Stimulated activated CD4-positive, alpha-beta T cell treated with anti-CD3 and anti-CD28 coated beads, Interleukin-2, amount 100 ng/mL, for 4 hours (primary cell): Measurements from ENCODE around the gene PLCG2.

Source experiments
- DNase-seq: peaks from one replicate; pipeline ENCODE4 v3.0.0-alpha.2; 2020; ENCODE audit warnings: low read depth

The PLCG2 gene

DNA sequence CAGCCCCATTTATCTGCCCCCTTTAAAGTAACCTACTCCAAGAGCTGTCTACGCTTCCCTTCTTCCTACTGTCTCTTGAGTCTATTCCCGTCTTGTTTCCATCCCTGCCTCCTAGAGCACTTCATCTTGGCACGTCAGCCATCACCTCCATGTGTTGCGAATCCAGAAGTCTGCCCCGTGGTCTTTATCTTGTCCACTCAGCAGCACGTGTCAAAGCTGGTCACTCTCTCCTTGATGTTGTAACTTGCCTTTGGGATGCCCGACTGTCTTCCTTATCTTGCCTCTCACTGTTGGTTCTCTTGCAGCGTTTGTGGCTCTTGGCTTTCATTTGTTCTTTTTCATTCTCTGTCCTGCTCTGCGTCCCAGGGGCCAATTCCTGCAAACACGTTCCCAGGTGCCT lies 99.4 kb downstream of the PLCG2 start:
- DNase-seq, result no peak

DNA sequence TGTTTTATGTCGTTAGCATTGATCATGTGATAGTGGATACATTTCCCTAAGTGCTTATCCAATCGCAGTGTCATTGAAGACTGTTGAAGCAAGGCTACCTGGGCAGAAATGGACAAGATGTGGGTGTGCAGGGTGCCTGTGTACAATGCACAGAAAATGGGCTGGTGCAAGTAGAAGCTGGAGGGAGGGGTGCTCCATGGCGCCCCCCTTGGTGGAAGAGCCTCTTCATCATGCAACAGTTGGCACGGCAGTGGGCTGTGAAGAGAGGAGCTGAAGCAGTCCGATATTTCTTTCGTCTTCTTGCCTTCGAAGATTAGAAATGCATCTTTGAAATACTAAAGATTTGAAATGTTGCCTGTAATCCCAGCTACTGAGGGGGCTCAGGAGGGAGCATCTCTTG lies 100.5 kb downstream of the PLCG2 start:
- DNase-seq, result no peak

DNA sequence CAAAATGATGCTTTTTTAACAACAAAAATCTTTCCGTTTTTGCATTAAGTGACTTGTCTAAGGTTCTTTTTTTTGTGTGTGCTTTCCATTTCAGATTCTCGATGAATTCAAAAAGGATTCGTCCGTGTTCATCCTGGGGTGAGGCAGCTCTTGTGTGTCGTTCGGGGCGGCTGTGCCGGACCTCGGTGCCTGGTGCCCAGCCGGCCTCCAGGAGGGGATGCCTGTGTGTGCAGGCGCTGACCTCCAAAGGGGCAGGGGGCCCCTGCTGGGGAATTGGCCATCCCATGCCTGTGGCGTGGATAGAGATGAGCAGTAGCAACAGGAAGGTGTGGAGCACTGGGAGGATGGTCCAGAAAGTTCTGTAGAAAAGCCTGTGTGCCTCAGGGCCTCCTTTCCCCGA lies 101.7 kb downstream of the PLCG2 start:
- no peak for DNase-seq

DNA sequence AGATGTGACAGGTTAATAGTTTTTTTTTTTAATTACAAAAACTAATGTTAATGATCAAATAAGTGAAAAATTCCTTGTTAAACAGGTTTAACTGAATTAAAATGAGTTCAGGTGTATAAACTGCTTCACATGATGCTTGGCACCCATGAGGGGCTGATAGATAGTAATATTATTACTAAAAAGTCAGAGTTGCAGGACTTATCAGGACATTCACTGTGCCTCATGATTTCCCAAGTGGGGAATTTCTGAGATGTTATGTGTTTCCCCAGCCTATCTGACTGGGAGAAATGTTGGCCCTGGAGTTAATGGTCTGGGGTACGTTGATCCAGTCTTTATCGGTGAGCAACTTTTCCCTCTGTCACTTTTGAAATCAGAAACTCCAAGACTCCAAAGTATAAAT lies 102.1 kb downstream of the PLCG2 start:
- no peak for DNase-seq

DNA sequence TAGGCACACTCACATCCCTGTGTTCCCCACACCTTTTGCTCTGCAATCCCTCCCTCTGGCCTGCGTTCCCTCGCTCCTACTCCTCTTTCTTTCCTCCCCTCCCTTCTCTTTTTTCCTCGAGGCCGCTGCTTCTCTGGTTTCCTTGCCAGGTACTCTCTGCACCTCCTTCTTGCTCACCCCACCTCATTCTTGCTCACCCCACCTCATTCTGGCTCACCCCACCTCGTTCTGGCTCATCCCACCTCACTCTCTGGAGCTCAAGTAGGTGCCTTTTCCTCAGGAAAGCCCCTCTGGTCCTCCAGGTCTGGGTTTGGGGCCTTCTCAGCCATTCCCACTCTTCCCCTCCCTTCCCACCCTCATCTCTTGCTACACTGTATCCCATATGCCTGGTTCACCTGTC lies 103.5 kb downstream of the PLCG2 start:
- no peak for DNase-seq

DNA sequence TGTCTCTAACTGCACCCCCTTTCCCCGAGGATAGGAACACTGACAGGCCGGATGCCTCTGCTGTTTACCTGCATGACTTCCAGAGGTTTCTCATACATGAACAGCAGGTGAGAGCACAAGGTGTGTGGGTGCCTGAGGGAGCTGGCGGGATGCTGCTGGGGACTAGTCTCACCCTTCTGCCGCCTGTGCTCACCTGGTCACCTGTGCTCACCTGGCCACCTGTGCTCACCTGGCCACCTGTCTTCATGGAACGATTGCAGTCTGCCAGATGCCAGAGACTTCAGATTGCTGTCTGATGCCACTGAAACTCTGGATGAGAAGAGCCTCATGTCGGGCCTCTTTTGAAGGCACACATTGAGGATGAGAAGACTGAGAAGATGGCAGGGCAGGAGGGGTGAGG lies 104.1 kb downstream of the PLCG2 start:
- DNase-seq, result no peak

DNA sequence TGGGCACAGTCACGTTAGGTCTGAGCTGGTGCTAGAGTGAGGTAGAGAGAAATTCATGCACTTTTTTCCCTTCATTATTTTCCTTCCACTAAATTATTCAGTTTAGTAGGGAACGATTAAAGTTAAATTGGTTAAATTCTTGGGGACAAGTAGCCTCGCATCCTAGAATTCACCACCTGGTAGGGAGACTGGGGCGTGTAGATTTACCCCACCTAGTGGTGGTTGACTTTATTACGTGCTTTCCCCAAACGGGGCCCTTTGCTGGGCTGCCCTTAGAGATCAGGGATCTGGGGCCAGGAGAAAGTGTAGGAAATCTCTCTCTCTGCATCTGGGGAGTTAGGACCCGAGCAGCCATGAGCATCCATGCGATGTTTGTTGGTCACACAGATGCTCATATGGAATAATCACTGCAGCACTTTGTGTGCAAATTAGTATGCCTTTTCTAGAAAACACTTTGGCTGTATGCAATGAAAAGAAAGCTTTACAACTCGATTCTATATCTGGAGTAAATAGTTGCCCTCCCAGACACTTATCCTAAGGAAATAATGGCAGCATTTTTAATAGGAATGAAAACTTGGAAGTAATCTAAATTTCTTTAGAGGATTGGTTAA lies 107.0 kb downstream of the PLCG2 start:
- DNase-seq, result no peak

DNA sequence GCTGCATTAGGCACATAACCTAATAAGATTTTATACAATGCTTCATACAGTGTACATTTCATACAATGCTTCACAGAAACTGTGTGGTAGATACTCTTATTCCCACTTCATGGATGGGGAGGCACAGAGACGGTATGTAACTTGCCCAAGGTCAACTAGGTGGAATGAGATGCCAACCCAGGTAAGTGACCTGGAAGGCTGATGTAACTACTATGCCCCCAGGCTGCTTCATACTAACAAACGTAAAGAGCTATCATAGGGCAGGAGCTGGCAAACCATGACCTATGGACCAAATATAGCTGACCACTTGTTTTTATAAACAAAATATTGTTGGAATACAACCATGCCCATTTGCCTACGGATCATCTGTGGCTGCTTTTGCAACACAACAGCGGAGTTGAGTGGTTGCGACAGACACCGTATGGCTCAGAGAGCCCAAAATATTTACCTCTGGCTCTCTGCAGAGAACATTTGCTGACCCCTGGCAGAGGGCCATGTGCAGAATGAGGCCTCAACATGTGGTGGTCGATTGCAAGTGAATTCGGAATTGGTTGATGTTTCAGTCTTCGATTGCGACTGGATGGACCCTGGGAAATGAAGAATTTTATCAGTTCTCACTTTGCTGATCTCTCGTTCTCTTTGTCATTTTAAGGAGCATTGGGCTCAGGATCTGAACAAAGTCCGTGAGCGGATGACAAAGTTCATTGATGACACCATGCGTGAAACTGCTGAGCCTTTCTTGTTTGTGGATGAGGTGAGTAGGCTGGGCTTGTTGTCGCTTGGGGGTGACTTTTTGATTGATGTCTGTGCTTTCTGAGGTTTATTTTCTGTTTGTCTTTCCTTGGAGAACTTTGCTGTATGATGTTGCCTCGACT lies 109.7 kb downstream of the PLCG2 start:
- no peak for DNase-seq

DNA sequence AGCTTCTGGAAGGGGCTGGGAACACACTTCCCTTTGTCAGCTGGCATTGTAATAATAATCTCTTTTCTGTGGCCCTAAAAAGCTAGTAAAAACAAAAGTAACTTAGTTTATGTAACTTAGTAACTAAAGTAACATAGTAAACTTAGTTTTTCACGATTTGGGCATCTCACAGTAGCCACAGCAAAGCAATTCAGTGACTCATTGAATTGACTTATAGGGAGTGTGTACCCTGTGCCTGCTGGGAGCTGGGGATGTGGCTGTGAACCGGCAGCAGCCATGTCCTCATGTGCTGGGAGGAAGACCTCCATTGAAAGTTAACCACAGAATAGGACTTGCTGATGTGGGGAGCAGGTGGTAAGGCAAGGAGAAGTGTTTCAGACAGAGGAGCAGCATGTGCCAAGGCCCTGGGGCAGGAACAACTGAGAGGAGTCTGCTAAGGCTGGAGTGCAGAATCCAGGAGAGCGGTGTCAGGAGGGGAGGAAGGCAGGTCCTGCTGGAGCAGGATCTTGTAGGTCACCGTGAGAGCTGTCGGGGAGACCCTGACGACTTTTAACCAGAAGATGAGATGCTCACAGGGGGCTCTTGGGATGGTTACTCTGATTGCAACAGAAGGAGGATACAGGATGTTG lies 112.8 kb downstream of the PLCG2 start:
- no peak for DNase-seq

DNA sequence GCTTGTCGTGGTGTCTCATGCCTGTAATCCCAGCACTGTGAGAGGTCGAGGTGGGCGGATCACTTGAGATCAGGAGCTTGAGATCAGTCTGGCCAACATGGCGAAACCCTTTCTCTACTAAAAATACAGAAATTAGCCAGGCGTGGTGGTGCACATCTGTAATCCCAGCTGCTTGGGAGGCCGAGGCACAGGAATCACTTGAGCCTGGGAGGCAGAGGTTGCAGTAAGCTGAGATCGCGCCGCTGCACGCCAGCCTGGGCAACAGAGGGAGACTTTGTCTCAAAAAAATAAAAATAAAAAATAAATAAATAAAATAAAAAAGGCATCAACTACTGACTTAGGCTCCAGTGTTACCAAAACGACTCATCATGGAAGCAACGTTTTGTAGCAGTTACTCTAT lies 115.5 kb downstream of the PLCG2 start:
- DNase-seq, result no peak

DNA sequence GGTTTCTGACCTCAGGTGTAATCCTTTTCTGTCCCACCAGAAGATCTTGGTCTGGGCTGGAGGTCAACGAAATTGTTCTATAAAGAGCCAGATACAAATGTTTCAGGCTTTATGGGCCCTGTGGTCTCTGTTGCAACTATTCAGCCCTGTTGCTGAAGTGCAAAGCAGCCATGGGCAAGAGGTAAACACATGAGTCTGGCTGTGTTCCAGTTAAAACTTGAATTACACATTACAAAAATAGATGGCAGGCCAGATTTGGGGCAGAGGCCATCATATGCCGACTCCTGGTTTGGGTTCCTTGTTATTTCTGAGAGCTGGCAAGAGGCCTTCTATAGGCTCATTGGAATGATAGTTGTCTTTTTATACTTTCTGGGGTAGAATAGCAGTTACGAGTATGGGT lies 117.8 kb downstream of the PLCG2 start:
- no peak for DNase-seq

DNA sequence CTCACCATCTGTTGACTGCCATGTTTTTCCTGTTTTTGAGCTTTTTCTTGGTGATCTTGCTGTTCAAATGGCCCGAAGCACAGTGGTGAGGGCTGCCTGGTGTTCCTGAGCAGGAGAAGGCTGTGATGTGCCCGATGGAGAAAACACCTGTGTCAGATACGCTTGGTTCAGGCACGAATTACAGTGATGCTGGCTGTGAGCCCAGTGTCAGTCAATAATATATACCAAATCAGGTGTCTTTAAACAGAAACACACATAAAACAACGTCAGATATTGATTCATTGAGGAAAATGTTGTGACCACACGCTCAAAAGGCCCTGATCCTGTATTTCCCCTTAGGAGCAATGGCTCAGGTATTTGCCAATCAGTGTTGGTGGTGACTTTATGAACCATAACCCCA lies 120.5 kb downstream of the PLCG2 start:
- no peak for DNase-seq

DNA sequence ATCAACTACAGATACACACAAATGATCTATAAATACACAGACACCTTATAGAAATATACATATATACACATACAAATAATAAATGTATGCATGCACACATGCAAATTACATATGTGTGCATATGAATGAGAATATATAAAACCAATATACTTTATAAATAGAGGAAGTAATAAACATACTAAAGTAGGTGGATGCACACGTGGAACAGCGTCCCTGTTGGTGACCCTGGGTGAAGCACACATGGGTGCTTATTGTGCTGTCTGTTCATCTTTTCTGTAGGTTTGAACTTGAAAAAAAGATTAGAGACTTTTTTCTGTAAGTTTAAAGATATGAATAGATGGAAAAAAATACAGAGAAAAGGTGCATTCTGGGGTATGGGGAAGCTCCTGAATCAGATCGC lies 120.9 kb downstream of the PLCG2 start:
- no peak for DNase-seq

DNA sequence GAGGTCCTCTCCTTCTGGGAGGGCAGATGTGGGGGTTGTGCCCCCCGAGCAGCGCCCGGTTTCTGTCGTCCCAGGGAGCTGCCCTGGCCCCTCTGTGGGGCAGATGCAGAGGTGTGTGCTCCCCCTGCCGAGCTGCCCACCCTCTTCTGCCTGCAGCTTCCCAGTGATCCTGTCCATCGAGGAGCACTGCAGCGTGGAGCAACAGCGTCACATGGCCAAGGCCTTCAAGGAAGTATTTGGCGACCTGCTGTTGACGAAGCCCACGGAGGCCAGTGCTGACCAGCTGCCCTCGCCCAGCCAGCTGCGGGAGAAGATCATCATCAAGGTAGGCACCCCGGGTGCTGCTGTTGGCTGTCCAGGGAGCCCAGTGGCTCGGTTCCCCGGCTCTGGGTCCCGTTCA lies 121.4 kb downstream of the PLCG2 start:
- DNase-seq, result no peak

DNA sequence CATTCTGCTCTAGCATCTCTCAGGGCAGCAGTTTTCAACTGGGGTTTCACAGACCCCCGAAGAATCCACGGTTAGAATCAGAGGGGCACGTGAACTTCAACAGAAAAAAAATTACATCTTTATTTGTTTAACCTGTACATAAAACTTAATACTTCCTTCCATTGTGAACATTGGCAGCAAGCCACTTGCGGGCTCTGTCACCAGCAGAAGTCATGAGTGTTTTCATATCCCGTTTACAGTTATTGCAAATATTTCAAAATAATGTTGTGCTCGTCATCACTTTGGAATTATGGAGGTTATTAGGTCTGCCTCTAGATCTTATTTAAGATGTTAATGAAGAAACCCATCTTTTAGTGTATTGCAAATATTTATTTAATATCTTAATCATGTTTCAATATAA lies 122.4 kb downstream of the PLCG2 start:
- DNase-seq, result no peak

DNA sequence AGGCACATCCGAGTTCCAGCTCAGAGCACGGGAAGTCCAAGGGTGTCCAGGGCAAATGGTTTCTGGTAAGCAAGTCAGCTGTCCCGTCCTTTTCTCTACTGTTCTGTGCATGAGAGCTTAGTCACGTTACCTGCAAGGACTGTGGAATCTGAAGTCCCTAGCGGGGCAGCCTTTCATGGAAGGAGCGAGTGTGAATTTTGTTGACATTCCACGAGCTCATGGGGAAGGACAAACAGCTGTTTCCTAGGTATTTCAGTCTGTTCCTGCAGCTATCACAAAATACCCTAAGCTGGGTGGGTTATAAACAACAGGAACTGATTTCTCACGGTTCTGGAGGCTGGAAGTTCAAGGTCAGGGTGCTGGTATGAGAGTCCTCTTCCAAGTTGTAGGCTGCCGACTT lies 122.9 kb downstream of the PLCG2 start:
- DNase-seq, result no peak

DNA sequence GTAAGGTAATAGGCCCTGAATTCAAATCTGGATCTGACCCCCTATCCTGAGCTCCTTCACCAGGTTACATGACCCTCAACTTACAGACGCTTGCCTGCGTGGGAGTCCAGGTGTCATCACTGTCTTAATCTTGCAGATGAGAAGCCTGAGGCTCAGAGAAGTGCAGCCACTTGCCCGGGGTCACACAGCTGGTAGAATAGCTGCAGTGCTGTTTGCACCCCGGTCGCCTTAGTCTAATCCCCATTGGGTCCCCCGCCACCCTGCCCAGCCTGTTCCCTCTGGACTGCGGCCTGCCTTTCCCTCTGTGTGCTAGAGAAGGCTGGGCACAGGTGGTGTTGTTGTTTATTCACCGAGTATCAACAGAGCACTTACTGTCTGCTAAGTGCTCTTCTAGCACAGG lies 125.2 kb downstream of the PLCG2 start:
- DNase-seq, result no peak

DNA sequence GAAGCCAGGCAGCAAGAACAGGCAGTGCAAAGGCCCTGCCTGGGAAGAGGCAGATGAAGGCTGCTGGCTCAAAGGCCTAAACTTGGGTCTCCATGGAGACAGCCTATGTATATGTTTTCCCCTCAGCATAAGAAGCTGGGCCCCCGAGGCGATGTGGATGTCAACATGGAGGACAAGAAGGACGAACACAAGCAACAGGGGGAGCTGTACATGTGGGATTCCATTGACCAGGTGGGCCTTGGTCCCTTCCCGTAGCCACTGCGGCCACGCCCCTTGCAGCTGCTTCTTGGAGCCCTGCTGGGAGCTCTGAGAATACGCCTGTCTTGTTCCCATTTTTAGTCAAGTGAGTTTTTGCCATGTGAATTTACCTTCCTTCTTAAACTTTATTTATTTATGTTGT lies 126.2 kb downstream of the PLCG2 start:
- DNase-seq, result no peak

DNA sequence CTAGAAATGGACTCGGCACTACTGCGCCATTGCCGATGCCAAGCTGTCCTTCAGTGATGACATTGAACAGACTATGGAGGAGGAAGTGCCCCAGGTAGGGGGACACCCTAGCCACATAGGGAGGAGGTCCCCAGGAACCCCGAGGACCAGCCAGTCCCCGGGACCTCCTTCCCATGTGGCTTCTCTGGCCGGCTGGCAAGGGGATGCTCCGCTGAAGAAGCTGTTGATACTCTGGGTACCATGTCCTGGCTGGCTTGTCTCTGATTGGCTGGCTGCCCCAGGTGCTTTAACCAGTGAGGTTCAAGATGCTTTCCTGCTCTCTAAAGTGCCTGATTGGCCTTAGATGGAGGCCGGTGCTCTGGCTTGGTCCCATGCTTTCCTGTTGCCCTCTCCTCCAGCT lies 128.6 kb downstream of the PLCG2 start:
- no peak for DNase-seq

DNA sequence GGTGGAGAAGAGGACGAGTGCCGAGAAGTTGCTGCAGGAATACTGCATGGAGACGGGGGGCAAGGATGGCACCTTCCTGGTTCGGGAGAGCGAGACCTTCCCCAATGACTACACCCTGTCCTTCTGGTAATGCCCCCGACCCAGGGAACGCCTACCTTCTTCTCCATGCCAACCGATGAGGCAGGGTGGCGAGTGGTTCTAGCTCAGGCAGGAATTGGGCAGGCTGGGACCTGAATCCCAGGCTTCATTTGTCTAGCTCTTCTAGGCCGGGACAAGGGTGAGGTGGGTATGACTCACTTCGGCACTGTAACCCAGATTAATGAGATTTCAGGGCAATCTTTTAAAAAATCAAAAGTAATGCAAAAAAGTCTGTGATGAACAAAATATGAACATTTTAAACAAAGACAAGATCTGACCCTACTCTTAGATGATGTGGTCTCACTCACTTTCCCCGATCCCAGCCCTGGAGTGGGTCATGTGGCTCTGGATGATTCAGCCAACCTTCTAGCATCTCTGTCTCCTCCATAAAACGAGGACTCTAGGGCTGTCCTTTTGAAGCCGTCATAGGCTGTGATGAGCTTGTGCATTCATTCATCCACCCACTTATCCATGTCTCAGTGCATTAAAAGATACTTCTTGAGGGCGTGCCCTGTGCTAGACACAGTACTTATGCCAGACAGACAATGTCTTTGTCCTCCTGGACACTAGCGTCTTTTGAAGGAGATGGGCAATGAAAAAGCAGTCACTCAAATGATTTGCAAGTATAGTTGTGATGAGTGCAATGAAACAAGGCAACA lies 129.6 kb downstream of the PLCG2 start:
- no peak for DNase-seq

DNA sequence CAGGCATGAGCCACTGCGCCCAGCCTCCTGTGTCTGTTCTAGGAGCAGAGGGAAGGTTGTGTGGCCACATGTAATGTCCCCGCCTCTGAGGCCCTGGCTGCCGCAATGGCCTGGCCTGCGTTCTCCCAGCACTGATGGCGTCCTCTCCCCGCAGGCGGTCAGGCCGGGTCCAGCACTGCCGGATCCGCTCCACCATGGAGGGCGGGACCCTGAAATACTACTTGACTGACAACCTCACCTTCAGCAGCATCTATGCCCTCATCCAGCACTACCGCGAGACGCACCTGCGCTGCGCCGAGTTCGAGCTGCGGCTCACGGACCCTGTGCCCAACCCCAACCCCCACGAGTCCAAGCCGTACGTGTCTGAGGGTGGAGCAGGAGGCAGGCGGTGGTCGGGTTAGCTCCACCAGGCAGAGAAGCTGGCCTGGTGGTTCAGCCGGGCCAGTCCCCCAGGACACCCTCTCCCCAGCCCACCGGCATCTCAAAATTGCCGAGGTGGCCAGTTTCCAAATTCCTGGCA lies 131.3 kb downstream of the PLCG2 start:
- no peak for DNase-seq

DNA sequence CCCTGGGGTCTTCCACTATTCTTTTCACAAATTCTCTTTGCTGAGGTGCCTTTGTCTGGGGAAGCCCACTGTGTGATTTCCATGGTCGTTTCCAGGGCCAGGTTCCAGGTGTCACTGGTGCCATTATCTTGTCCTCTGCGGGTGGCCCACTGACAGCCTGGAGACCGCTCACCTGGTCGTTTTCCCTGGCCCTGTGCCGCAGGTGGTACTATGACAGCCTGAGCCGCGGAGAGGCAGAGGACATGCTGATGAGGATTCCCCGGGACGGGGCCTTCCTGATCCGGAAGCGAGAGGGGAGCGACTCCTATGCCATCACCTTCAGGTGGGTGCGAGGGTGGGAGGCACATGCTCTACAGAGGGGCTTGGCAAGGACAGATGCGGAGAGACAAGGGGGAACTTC lies 133.3 kb downstream of the PLCG2 start:
- no peak for DNase-seq
